ENCODE results near the gene CDKN1C.

CDKN1C gene

DNA sequence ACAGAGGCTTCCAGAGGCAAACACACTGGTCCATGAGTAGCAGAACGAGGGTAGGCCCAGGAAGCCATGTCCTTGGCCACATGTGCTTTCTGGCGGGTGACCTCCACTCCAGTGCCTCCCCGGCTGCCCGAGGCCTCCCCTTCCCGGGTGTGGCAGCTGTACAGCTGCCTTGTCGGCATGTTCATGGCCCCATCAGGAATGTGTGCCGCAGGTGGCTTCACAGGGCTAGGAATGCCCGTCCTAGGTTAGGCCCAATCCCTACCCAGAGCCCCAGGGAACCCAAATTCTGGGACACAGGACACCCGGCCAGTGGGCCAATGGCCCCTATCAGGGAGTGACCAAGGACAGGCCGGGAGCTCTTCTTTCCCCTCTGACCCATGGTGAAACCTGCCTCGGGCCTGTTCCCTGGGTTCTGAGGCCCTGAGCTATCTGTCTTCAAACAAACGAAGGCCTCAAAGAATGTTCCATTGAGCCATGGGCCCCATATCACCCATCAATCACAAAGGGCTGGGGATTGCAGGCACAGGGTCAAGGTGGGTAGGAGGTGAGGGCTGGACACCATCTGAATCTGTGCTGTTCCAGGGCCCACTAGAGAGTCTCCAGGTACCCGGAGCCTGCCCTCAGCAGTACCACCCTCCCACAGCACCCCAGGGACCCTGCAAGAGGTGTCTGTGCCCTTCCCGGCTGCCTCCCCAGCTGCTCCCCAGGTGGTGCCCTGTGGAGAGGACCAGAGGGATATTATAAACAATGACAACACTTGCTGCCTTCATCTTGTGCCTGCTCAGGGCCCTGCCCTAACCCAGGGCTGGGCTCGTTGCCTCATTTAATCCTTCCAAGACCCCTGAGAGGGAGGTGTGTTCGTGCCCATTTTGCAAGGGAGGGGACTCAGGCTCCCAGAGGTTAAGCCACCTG is 4.0 kb upstream of the CDKN1C start:
- H3K4me2 ChIP-seq (ENCODE audit: low read length) = no peak overlapping the region

DNA sequence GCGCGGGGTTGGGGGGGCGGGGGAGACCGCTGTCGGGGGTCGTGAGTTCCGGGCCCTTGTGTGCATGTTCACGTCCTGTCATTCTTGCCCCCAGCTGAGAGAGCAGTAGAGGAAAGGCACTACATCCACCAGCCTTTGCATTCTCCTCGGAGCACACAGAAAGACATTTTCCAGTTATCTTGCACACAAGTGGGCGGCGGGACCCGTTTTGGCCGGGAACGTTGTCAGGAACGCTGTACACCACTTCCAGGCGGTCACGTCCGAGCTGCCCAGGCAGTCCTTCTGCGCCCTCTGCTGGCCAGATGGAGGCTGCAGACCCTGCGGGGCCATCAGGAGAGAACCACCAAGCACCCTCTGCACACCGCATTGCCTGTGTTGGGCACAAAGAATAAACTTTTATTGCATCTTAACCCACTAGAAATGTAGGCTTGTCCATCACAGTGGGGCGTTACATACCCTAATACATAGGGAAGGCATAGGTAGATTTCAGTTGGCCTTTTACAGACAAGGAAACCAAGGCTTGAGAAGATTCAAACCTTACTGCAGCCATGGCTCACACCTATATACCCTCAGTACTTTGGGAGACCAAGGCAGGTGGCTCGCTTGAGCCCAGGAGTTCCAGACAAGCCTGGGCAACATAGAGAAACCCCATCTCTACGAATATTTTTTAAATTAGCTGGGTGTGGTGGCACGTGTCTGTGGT is 2.8 kb upstream of the CDKN1C start:
- Histone ChIP-seq H3K4me1 (ENCODE audit: control insufficient read depth in 1 of 2, insufficient read depth in 2 of 2, low read length in 2 of 2) (peaks cover 11 to 24% of the 10 kb centered on the region in 2 experiments), H3K23ac (ENCODE audit: low read length) (no peak overlapping the region), H3K27ac (ENCODE audit: low read depth, low read length) (no peak overlapping the region), H3K18ac (ENCODE audit: low read length) (no peak overlapping the region), H3K36me3 (ENCODE audit: control insufficient read depth in 1 of 2, insufficient read depth in 2 of 2, low read length in 2 of 2) (peaks cover 0 to 3% of the 10 kb centered on the region in 2 experiments), H3K27me3 (ENCODE audit: insufficient read depth, low read length) (peaks cover 12% of the 10 kb centered on the region), H2BK5ac (ENCODE audit: low read depth, low read length, poor library complexity) (no peak overlapping the region), H3K79me1 (ENCODE audit: low read length) (peaks cover 27% of the 10 kb centered on the region), H4K91ac (ENCODE audit: low read depth, low read length) (no peak overlapping the region), H2AFZ (ENCODE audit: insufficient read depth, low read length, poor library complexity) (no peak overlapping the region), H3K14ac (ENCODE audit: low read length) (no peak overlapping the region), H3K4me2 (ENCODE audit: low read length) (no peak overlapping the region), H4K12ac (ENCODE audit: low read depth, low read length) (no peak overlapping the region), H2AK5ac (ENCODE audit: low read length) (no peak overlapping the region), H2BK12ac (ENCODE audit: low read length) (no peak overlapping the region), H2BK120ac (ENCODE audit: insufficient read depth, low read length, poor library complexity) (no peak overlapping the region), H3K4ac (ENCODE audit: low read depth, low read length) (no peak overlapping the region), H3K9me3 (ENCODE audit: insufficient read depth, low read depth, low read length) (peaks cover 9% of the 10 kb centered on the region), H3K79me2 (ENCODE audit: control insufficient read depth, insufficient read depth, low read length, poor library complexity) (peaks cover 7% of the 10 kb centered on the region), H3K9ac (ENCODE audit: low read length) (no peak overlapping the region), H4K8ac (ENCODE audit: low read depth, low read length) (no peak overlapping the region), H3K4me3 (ENCODE audit: low read depth, low read length) (no peak overlapping the region)
- DNase-seq = peak; percentile 90 to 97
- WGBS (ENCODE audit: extremely low coverage, insufficient coverage, insufficient read length) = no CpG with 5 or more reads among the region's 25 CpGs

More for the DNA sequence above, 4.0 kb upstream of the CDKN1C start:
- H3K14ac ChIP-seq (ENCODE audit: low read length) = no peak overlapping the region
- H4K12ac ChIP-seq (ENCODE audit: low read depth, low read length) = no peak overlapping the region
- no peak overlapping the region for H2AFZ ChIP-seq (ENCODE audit: insufficient read depth, low read length, poor library complexity)
- peaks cover 7% of the 10 kb centered on the region for H3K27me3 ChIP-seq (ENCODE audit: insufficient read depth, low read length)
- H3K36me3 ChIP-seq (ENCODE audit: control insufficient read depth in 1 of 2, insufficient read depth in 2 of 2, low read length in 2 of 2) = no peaks in the 10 kb centered on the region
- H3K18ac ChIP-seq (ENCODE audit: low read length) = no peak overlapping the region
- H3K4me3 ChIP-seq (ENCODE audit: low read depth, low read length) = no peak overlapping the region
- no peak overlapping the region for H3K23ac ChIP-seq (ENCODE audit: low read length)
- H4K8ac ChIP-seq (ENCODE audit: low read depth, low read length) = no peak overlapping the region
- no peak overlapping the region for H2BK12ac ChIP-seq (ENCODE audit: low read length)
- H3K9me3 ChIP-seq (ENCODE audit: insufficient read depth, low read depth, low read length) = peaks cover 13% of the 10 kb centered on the region
- H3K27ac ChIP-seq (ENCODE audit: low read depth, low read length) = no peak overlapping the region
- H3K4ac ChIP-seq (ENCODE audit: low read depth, low read length) = no peak overlapping the region
- peaks cover 3% of the 10 kb centered on the region for H3K79me2 ChIP-seq (ENCODE audit: control insufficient read depth, insufficient read depth, low read length, poor library complexity)
- peak; percentile 95 to 96 for DNase-seq
- peak overlapping the region; percentile 55 for H4K91ac ChIP-seq (ENCODE audit: low read depth, low read length)
- H2BK5ac ChIP-seq (ENCODE audit: low read depth, low read length, poor library complexity) = no peak overlapping the region
- peaks cover 11 to 24% of the 10 kb centered on the region in 2 experiments for H3K4me1 ChIP-seq (ENCODE audit: control insufficient read depth in 1 of 2, insufficient read depth in 2 of 2, low read length in 2 of 2)
- H2BK120ac ChIP-seq (ENCODE audit: insufficient read depth, low read length, poor library complexity) = peak overlapping the region; percentile 41
- H3K9ac ChIP-seq (ENCODE audit: low read length) = no peak overlapping the region
- H3K79me1 ChIP-seq (ENCODE audit: low read length) = peaks cover 23% of the 10 kb centered on the region
- WGBS (ENCODE audit: extremely low coverage, insufficient coverage, insufficient read length) = no CpG with 5 or more reads among the region's 16 CpGs
- no peak overlapping the region for H2AK5ac ChIP-seq (ENCODE audit: low read length)

GRCh38 chr11:2887515-2888195 is 2.1 kb upstream of the CDKN1C start:
- Histone ChIP-seq H3K79me1 (ENCODE audit: low read length) (peaks cover 26% of the 10 kb centered on the region), H3K14ac (ENCODE audit: low read length) (no peak overlapping the region), H2BK5ac (ENCODE audit: low read depth, low read length, poor library complexity) (no peak overlapping the region), H3K27ac (ENCODE audit: low read depth, low read length) (no peak overlapping the region), H3K9me3 (ENCODE audit: insufficient read depth, low read depth, low read length) (peaks cover 5% of the 10 kb centered on the region), H3K18ac (ENCODE audit: low read length) (no peak overlapping the region), H2BK120ac (ENCODE audit: insufficient read depth, low read length, poor library complexity) (no peak overlapping the region), H3K4me2 (ENCODE audit: low read length) (no peak overlapping the region), H2AK5ac (ENCODE audit: low read length) (no peak overlapping the region), H3K36me3 (ENCODE audit: control insufficient read depth in 1 of 2, insufficient read depth in 2 of 2, low read length in 2 of 2) (peaks cover 0 to 8% of the 10 kb centered on the region in 2 experiments), H3K4ac (ENCODE audit: low read depth, low read length) (no peak overlapping the region), H3K79me2 (ENCODE audit: control insufficient read depth, insufficient read depth, low read length, poor library complexity) (peaks cover 7% of the 10 kb centered on the region), H3K4me1 (ENCODE audit: control insufficient read depth in 1 of 2, insufficient read depth in 2 of 2, low read length in 2 of 2) (peaks cover 11 to 23% of the 10 kb centered on the region in 2 experiments), H3K4me3 (ENCODE audit: low read depth, low read length) (no peak overlapping the region), H3K23ac (ENCODE audit: low read length) (no peak overlapping the region), H4K12ac (ENCODE audit: low read depth, low read length) (no peak overlapping the region), H3K9ac (ENCODE audit: low read length) (no peak overlapping the region), H4K91ac (ENCODE audit: low read depth, low read length) (no peak overlapping the region), H4K8ac (ENCODE audit: low read depth, low read length) (no peak overlapping the region), H2BK12ac (ENCODE audit: low read length) (no peak overlapping the region), H2AFZ (ENCODE audit: insufficient read depth, low read length, poor library complexity) (no peak overlapping the region), H3K27me3 (ENCODE audit: insufficient read depth, low read length) (peaks cover 12% of the 10 kb centered on the region)
- WGBS (ENCODE audit: extremely low coverage, insufficient coverage, insufficient read length) = no CpG with 5 or more reads among the region's 11 CpGs
- DNase-seq = no peak

GRCh38 chr11:2886936-2887335 is 1.4 kb upstream of the CDKN1C start:
- H3K4me3 ChIP-seq (ENCODE audit: low read depth, low read length) = no peak overlapping the region
- no peak overlapping the region for H3K9ac ChIP-seq (ENCODE audit: low read length)
- H3K27me3 ChIP-seq (ENCODE audit: insufficient read depth, low read length) = peaks cover 12% of the 10 kb centered on the region

More at GRCh38 chr11:2886936-2887335, 1.4 kb upstream of the CDKN1C start:
- H3K4me1 ChIP-seq (ENCODE audit: control insufficient read depth in 1 of 2, insufficient read depth in 2 of 2, low read length in 2 of 2) = peaks cover 8 to 18% of the 10 kb centered on the region in 2 experiments
- no peak overlapping the region for H4K91ac ChIP-seq (ENCODE audit: low read depth, low read length)
- H3K4ac ChIP-seq (ENCODE audit: low read depth, low read length) = no peak overlapping the region
- WGBS (ENCODE audit: extremely low coverage, insufficient coverage, insufficient read length) = no CpG with 5 or more reads among the region's 5 CpGs
- H3K4me2 ChIP-seq (ENCODE audit: low read length) = no peak overlapping the region
- peaks cover 0 to 8% of the 10 kb centered on the region in 2 experiments for H3K36me3 ChIP-seq (ENCODE audit: control insufficient read depth in 1 of 2, insufficient read depth in 2 of 2, low read length in 2 of 2)
- no peak overlapping the region for H4K8ac ChIP-seq (ENCODE audit: low read depth, low read length)
- no peak overlapping the region for H2AFZ ChIP-seq (ENCODE audit: insufficient read depth, low read length, poor library complexity)
- H3K23ac ChIP-seq (ENCODE audit: low read length) = no peak overlapping the region
- H4K12ac ChIP-seq (ENCODE audit: low read depth, low read length) = no peak overlapping the region
- no peak overlapping the region for H3K27ac ChIP-seq (ENCODE audit: low read depth, low read length)
- no peak overlapping the region for H2BK12ac ChIP-seq (ENCODE audit: low read length)
- no peak overlapping the region for H2BK5ac ChIP-seq (ENCODE audit: low read depth, low read length, poor library complexity)
- DNase-seq = no peak
- H2BK120ac ChIP-seq (ENCODE audit: insufficient read depth, low read length, poor library complexity) = no peak overlapping the region
- H3K79me1 ChIP-seq (ENCODE audit: low read length) = peaks cover 22% of the 10 kb centered on the region
- peaks cover 4% of the 10 kb centered on the region for H3K9me3 ChIP-seq (ENCODE audit: insufficient read depth, low read depth, low read length)
- H2AK5ac ChIP-seq (ENCODE audit: low read length) = no peak overlapping the region
- H3K14ac ChIP-seq (ENCODE audit: low read length) = no peak overlapping the region
- peaks cover 7% of the 10 kb centered on the region for H3K79me2 ChIP-seq (ENCODE audit: control insufficient read depth, insufficient read depth, low read length, poor library complexity)
- no peak overlapping the region for H3K18ac ChIP-seq (ENCODE audit: low read length)
